ENCODE data around the gene NHLRC4.
"Not testable (repeated sequence)": the region's sequence is repeated elsewhere in the genome, so short reads cannot be mapped to it uniquely, and the experiment has no call there.

The NHLRC4 gene

GRCh38 chr16:586047-586644 is 19.3 kb downstream of the NHLRC4 start:
- DNase-seq, result no peak

- DNase-seq, result no peak
Measured at GRCh38 chr16:586645-587590, 20.1 kb downstream of the NHLRC4 start.

GRCh38 chr16:588639-588888 is 21.8 kb downstream of the NHLRC4 start:
- peak; percentile 66 for DNase-seq

GRCh38 chr16:588889-589657 is 22.3 kb downstream of the NHLRC4 start:
- peak; percentile 96 for DNase-seq

DNA sequence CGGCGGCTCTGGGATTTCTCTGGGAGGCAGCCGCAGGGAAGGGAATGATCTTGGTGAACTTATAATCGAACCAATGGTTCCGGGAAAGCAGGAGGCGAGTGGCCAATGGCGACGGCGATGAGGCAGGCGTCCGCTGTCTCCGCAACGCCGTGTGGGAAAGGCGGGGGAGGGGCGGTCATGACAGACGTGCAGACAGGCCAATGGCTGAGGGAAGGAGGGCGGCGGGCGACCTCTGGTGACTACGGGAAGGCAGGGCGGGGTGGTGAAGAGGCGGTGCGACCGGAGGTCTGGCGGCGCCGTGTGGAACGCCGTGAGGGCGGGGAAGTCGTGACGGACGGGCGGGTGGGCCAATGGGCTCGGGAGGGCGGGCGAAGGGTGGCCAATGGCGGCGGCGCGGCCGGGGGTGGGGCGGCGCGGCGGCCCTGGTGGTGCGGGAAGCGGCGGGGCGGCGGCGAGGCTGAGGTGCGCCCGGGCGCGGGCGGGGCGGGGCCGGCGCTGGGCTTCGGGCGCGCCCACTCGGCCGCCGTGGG is 22.9 kb downstream of the NHLRC4 start, which contains the start of gene RAB40C:
RAB40C (plus strand) TSS at position 409 of the 530 bp plus-strand sequence. CDS start 226 bp downstream, outside the sequence.
- peak; percentile 99 for DNase-seq

DNA sequence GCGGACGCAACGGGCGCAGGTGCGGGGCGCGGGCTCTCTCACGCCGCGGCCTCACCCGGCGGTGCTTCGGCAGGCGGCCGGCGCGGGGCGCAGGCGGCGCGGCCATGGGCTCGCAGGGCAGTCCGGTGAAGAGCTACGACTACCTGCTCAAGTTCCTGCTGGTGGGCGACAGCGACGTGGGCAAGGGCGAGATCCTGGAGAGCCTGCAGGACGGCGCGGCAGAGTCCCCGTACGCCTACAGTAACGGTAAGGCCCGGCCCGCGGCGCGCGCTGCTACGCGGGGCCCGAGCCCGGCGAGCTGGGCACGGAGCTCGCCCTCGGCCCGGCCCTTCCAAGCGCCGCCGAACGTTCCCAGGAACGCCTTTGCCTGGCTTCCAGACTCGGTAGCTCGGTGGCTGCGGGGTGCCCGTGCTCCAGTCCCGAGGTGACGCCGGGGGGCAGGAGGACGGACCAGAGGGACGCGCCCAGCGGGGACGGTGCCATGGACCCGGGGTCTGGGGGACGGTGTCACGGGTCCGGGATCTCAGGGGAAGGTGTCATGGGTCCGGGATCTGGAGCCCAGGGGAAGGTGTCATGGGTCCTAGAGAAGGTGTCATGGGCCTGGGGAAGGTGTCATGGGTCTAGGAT is 23.5 kb downstream of the NHLRC4 start:
- DNase-seq, result no peak

GRCh38 chr16:590815-591200 is 24.0 kb downstream of the NHLRC4 start:
- DNase-seq, result no peak

GRCh38 chr16:591231-591630 is 24.4 kb downstream of the NHLRC4 start:
- DNase-seq, result no peak

DNA sequence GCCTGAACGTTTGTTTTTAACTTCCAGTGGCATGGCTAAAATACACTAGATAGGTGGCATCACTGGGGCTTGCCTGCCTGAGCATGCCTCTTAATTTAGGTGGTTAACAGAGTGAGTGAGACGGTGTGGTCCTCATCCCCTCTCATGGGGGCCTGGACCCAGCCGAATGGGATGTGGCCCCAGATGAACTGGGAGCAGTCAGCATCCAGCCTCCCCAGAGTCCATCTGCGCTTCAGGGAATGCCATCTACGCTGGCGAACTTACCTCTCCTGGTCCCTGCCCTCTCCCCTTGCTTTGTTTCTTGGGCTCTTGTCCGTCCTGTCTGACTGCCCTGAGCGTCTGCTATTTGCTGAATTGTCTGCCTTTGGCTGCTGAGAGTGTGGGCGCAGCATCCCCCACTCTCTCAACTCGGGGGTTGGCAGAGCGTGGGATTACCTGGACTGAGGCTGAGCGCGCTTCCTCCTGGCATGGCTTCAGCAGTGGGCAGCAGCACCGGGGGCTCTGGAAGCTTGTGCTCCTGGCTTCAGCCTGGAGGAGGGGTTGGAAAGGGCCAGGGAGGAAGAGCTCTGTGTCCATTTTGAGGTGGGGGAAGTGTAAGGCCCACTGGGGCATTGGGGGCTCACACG is 25.2 kb downstream of the NHLRC4 start:
- no peak for DNase-seq

GRCh38 chr16:592518-593306 is 25.9 kb downstream of the NHLRC4 start:
- peak; percentile 55 for DNase-seq

- DNase-seq, result no peak
Measured at GRCh38 chr16:593406-593805, 26.6 kb downstream of the NHLRC4 start.

GRCh38 chr16:593807-594206 is 27.0 kb downstream of the NHLRC4 start:
- DNase-seq, result no peak

- DNase-seq, result no peak
Measured at GRCh38 chr16:595094-595528, 28.3 kb downstream of the NHLRC4 start.

DNA sequence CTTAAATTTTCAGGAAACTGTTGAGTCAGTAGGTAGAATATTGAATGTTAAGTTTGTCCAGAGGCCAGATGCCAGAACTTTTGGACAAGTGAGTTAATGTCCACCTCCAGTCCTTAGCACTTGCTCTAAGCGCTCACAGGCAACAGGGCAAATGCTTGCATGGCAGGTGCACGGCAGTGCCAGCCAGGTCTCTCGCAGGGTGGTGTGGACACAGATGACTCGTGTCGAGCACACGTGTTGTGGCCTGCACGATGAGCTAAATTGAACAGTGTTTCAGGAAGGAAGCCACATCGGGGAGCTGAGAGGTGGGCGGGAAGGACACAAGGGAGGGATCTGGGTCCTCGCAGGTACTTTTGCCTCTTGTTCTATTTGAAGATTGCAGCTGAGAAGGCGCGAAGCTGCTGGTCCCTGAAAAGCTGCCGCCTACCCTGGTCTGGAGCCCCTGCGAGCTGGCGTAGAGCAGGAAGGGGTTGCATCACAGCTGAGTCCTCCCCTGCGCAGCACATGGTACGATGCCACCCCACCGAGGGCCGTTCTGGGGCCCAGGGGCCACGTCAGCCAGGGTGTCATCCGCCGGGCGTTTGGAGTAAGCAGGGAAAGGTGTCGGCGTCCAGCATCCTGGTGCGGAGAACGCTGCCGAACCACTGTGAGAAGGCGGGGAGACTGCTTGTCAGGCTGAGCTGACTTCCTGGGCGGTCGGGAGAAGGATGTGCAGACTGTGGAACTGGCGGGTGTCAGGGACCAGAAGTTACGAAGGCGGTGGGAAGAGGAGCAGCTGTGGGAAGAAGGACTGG is 29.3 kb downstream of the NHLRC4 start:
- DNase-seq, result no peak

DNA sequence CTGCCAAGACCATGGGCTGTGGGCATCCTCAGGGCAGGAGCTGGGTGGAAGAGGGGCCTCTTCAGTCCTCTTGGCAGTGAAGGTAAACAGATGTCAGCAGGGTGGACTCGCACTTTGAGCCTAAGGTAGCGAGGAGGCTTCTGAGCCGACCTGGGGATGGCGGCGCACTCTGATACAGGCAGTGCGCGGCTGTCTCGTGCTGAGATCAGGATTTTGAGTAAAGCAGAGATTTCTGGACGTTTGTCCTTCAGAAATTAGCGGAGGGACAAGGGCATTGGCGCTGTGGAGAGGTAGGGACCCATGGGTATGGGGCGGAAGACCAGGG is 29.9 kb downstream of the NHLRC4 start:
- no peak for DNase-seq

- not testable (repeated sequence) for DNase-seq
Measured at GRCh38 chr16:597655-598054, 30.9 kb downstream of the NHLRC4 start.

DNA sequence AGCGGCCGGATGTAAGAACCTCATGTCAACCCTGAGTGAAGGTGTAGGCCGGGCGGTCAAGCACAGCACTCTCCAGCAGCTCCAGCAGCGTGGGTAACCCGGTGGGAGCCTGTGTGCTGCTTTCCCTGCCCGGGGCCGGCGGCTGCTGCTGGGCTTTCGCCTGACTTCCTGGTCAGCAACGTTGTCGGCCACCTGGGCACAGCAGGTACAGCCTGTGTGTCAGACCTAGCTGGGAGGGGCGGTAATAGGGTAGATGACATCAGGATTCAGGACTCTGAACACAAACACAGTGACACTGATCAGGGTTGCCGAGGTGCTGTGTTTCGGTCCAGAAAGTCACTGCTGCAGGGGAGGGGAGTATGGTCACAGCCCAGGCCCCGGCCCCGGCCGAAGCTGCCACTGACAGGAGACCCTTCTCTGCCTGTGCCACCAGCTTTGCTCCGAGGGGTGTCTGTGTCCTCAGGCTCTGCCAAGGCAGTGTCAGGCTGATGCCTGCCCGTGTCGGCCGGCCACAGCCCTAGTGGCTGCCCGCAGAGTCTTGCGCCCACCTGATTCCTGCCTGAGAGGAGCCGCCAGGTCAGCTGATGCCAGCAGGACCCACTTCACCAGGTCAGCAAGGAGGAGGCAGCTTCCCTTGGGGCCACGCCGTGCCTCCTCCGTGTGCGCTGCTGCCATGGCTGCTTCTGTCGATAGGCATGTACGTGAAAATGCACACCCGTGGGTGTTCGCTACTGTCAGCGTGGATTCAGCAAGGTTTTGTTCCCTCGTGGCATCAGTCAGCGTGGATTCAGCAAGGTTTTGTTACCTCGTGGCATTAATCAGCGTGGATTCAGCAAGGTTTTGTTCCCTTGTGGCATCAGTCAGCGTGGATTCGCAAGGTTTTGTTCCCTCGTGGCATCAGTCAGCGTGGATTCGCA is 32.3 kb downstream of the NHLRC4 start:
- no peak for DNase-seq

GRCh38 chr16:600781-601180 is 34.0 kb downstream of the NHLRC4 start:
- DNase-seq, result no peak

- DNase-seq, result no peak
Measured at GRCh38 chr16:603933-604332, 37.1 kb downstream of the NHLRC4 start.

Measured in CD4-positive, alpha-beta T cell treated with Interleukin-15 for 1 hour (primary cell).